GM23338 (cell line): ENCODE data around the gene VNN1. TPM values are rescaled to one million over a fixed set of nuclear protein-coding genes. Genes with fewer than 3 reads are reported as not detected.

Experiments
- ATAC-seq: fragments of 200-7000 bp; cut with Tn5 transposase; 3 replicates; pipeline ENCODE4 v1.9.1; 2020
- DNase-seq: peaks from one replicate; pipeline ENCODE4 v3.0.0-alpha.2; 2015; ENCODE audit warnings: low spot score
- H2AFZ ChIP-seq: fragments of 200-600 bp; sonication (generic); 2 replicates; pipeline ENCODE4 v1.8.0; 2016; ENCODE audit warnings: antibody characterized with exemption, mild to moderate bottlenecking, moderate library complexity
- H3F3A ChIP-seq: fragments of 200-600 bp; sonication (generic); replicated peaks from 2 replicates; pipeline ENCODE4 v1.8.0; 2017; ENCODE audit warnings: antibody characterized with exemption, mixed run types, low read depth
- H3K27ac ChIP-seq: fragments of 200-600 bp; sonication (generic); 2 replicates; pipeline ENCODE4 v1.6.1; 2016; ENCODE audit warnings: low read depth
- H3K27me3 ChIP-seq: fragments of 200-600 bp; sonication (generic); 2 replicates; pipeline ENCODE4 v1.8.0; 2016; ENCODE audit warnings: mild to moderate bottlenecking, mixed run types, moderate library complexity; ENCODE audit not compliant: insufficient read depth
- H3K36me3 ChIP-seq: fragments of 200-600 bp; sonication (generic); 2 replicates; pipeline ENCODE4 v1.8.0; 2016; ENCODE audit warnings: mild to moderate bottlenecking; ENCODE audit not compliant: insufficient read depth
- H3K4me1 ChIP-seq: fragments of 200-600 bp; sonication (generic); 2 replicates; pipeline ENCODE4 v1.8.0; 2016; ENCODE audit warnings: mild to moderate bottlenecking, moderate library complexity; ENCODE audit not compliant: insufficient read depth
- H3K4me2 ChIP-seq: fragments of 200-600 bp; sonication (generic); 2 replicates; pipeline ENCODE4 v1.7.1; 2017; ENCODE audit warnings: mixed run types
- H3K4me3 ChIP-seq: fragments of 200-600 bp; sonication (generic); 2 replicates; pipeline ENCODE4 v1.6.1; 2016; ENCODE audit warnings: mixed run types
- H3K79me2 ChIP-seq: fragments of 200-600 bp; sonication (generic); replicated peaks from 2 replicates; pipeline ENCODE4 v1.8.0; 2017; ENCODE audit warnings: mild to moderate bottlenecking; ENCODE audit not compliant: insufficient read depth
- H3K9me2 ChIP-seq: fragments of 200-600 bp; sonication (generic); 2 replicates; pipeline ENCODE4 v1.8.0; 2017; ENCODE audit not compliant: insufficient read depth
- H4K20me1 ChIP-seq: fragments of 200-600 bp; sonication (generic); replicated peaks from 2 replicates; pipeline ENCODE4 v1.8.0; 2017; ENCODE audit warnings: mild to moderate bottlenecking; ENCODE audit not compliant: insufficient read depth
- H3K27ac Mint-ChIP-seq: 2 replicates; pipeline ENCODE4 v1.8.0; 2020; ENCODE audit warnings: inconsistent platforms, mild to moderate bottlenecking, moderate library complexity, mixed read lengths
- H3K27me3 Mint-ChIP-seq: 3 replicates; pipeline ENCODE4 v1.8.0; 2022; ENCODE audit warnings: low read depth, mild to moderate bottlenecking, moderate library complexity, mixed read lengths, inconsistent platforms; ENCODE audit not compliant: insufficient read depth, poor library complexity
- H3K36me3 Mint-ChIP-seq: 3 replicates; pipeline ENCODE4 v1.8.0; 2021; ENCODE audit warnings: low read depth, mild to moderate bottlenecking, inconsistent platforms, moderate library complexity, mixed read lengths
- H3K4me1 Mint-ChIP-seq: 3 replicates; pipeline ENCODE4 v1.8.0; 2020; ENCODE audit warnings: mild to moderate bottlenecking, inconsistent platforms, mixed read lengths
- H3K4me3 Mint-ChIP-seq: 3 replicates; pipeline ENCODE4 v1.8.0; 2021; ENCODE audit warnings: moderate library complexity, mild to moderate bottlenecking, inconsistent platforms, mixed read lengths
- H3K9me3 Mint-ChIP-seq: 3 replicates; pipeline ENCODE4 v1.8.0; 2020; ENCODE audit warnings: moderate library complexity, mild to moderate bottlenecking, inconsistent platforms, mixed read lengths
- CTCF ChIP-seq, 2 experiments: fragments of 200-600 bp in 1 of 2; sonication (generic) in 1 of 2; conservative IDR thresholded peaks; 2 replicates each; pipeline versions ENCODE4 v1.5.1 to v1.6.1; 2016 to 2017; ENCODE audit warnings: antibody characterized with exemption in 2 of 2, low read depth in 2 of 2, mild to moderate bottlenecking in 2 of 2, moderate library complexity in 1 of 2
- ETS1 ChIP-seq: IDR thresholded peaks from 2 replicates; pipeline ENCODE4 v1.6.1; 2016; ENCODE audit warnings: antibody characterized with exemption
- EZH2 ChIP-seq: fragments of 200-600 bp; sonication (generic); IDR thresholded peaks from one replicate; pipeline ENCODE4 v1.8.0; 2017; ENCODE audit warnings: antibody characterized with exemption, mild to moderate bottlenecking, low read depth; ENCODE audit not compliant: unreplicated experiment
- EZH2phosphoT487 ChIP-seq: fragments of 200-600 bp; sonication (generic); IDR thresholded peaks from one replicate; pipeline ENCODE4 v1.8.1; 2018; ENCODE audit warnings: antibody characterized with exemption; ENCODE audit not compliant: unreplicated experiment
- JUNB ChIP-seq: IDR thresholded peaks from one replicate; pipeline ENCODE4 v1.6.1; 2016; ENCODE audit warnings: antibody characterized with exemption; ENCODE audit not compliant: unreplicated experiment
- NANOG ChIP-seq: IDR thresholded peaks from 2 replicates; pipeline ENCODE4 v1.6.1; 2016; ENCODE audit warnings: antibody characterized with exemption, borderline replicate concordance
- POLR2AphosphoS5 ChIP-seq: IDR thresholded peaks from 2 replicates; pipeline ENCODE4 v1.6.1; 2016; ENCODE audit warnings: antibody characterized with exemption, low read depth
- REST ChIP-seq: IDR thresholded peaks from one replicate; pipeline ENCODE4 v1.6.1; 2018; ENCODE audit warnings: antibody characterized with exemption; ENCODE audit not compliant: unreplicated experiment
- STAT1 ChIP-seq: IDR thresholded peaks from one replicate; pipeline ENCODE4 v1.6.1; 2016; ENCODE audit warnings: antibody characterized with exemption; ENCODE audit not compliant: unreplicated experiment
- ZNF331 ChIP-seq: fragments of 250-450 bp; sonication (Bioruptor Pico); IDR thresholded peaks from 2 replicates; pipeline ENCODE4 v1.5.0; 2020; ENCODE audit warnings: low read depth, mild to moderate bottlenecking, moderate library complexity
- ZNF462 ChIP-seq: fragments of 250-450 bp; sonication (Bioruptor Pico); IDR thresholded peaks from 2 replicates; pipeline ENCODE4 v1.5.0; 2020; ENCODE audit warnings: mild to moderate bottlenecking, moderate library complexity
- polyA plus RNA-seq: library from polyadenylated mRNA; unstranded; fragments of >200 nt; fragmentation: Nextera tagmentation; extraction: Ambion mirVana; gene quantifications from 2 replicates; pipeline ENCODE4 v1.2.1, GENCODE V29; 2016
- total RNA-seq: library from RNA; depleted of rRNA; stranded (reverse); fragments of >200 nt; shearing (Covaris generic); gene quantifications from 2 replicates; pipeline ENCODE4 v1.2.3, GENCODE V29; 2014

Gene VNN1
- total and polyA plus RNA-seq, 2 experiments from 2014 or later = not detected

- Histone ChIP-seq H4K20me1 (no peaks in the 10 kb centered on the region), H3K36me3 (peaks cover 4% of the 10 kb centered on the region), H3K4me3 (no peak overlapping the region), H3K79me2 (no peaks in the 10 kb centered on the region), H3K9me2 (peaks cover 3% of the 10 kb centered on the region; the same call in 1 of the 2 replicates), H3K27ac (no peak overlapping the region), H3F3A (no peaks in the 10 kb centered on the region), H2AFZ (no peak overlapping the region), H3K27me3 (no peaks in the 10 kb centered on the region), H3K4me2 (no peak overlapping the region), H3K4me1 (peaks cover 8% of the 10 kb centered on the region)
- no peaks in the 10 kb centered on the region for H3K27me3 Mint-ChIP-seq
- peaks cover 15% of the 10 kb centered on the region for H3K4me1 Mint-ChIP-seq
- no peak overlapping the region for H3K4me3 Mint-ChIP-seq
- H3K9me3 Mint-ChIP-seq = peaks cover 12% of the 10 kb centered on the region; the same call in 2 of the 3 replicates
- no peak overlapping the region; the same call in 1 of the 2 replicates for H3K27ac Mint-ChIP-seq
- TF ChIP-seq CTCF (conservative IDR thresholded peaks at IDR 0.05; ENCODE audit: low read depth in 2 of 2) (no peak), EZH2 (no peak), ZNF331 (no peak), EZH2phosphoT487 (no peak), POLR2AphosphoS5 (no peak), JUNB (no peak), ETS1 (no peak), ZNF462 (no peak), NANOG (no peak), STAT1 (no peak), REST (no peak)
- peaks cover 20% of the 10 kb centered on the region for H3K36me3 Mint-ChIP-seq
- ATAC-seq (no peak), DNase-seq (no peak)
Measured at GRCh38 chr6:132664309-132665034, 49.4 kb downstream of the VNN1 start.
